GM06990 (cell line): ENCODE results near the gene AGAP1.

Experiments
- DNase-seq: peaks from one replicate; pipeline ENCODE4 v3.0.0-alpha.2; 2011; ENCODE audit not compliant: insufficient read length; ENCODE audit errors: extremely low read depth
- H3K27me3 ChIP-seq: replicated peaks from 2 replicates; pipeline ENCODE4 v1.6.0; 2011; ENCODE audit warnings: low read length; ENCODE audit not compliant: control insufficient read depth, insufficient read depth
- H3K36me3 ChIP-seq: 2 replicates; pipeline ENCODE4 v1.5.1; 2011; ENCODE audit warnings: low read length; ENCODE audit not compliant: control insufficient read depth, insufficient read depth
- H3K4me3 ChIP-seq: replicated peaks from 2 replicates; pipeline ENCODE4 v1.5.1; 2011; ENCODE audit warnings: low read depth, mild to moderate bottlenecking, control low read depth, low read length
- CTCF ChIP-seq: IDR thresholded peaks from 2 replicates; pipeline ENCODE4 v1.5.1; 2011; ENCODE audit warnings: low read length, control low read depth, mild to moderate bottlenecking, inconsistent platforms; ENCODE audit not compliant: insufficient read depth, poor library complexity, severe bottlenecking

Gene AGAP1

GRCh38 chr2:235552671-235553070 is 58.8 kb downstream of the AGAP1 start:
- Histone ChIP-seq H3K27me3 (no peaks in the 10 kb centered on the region; the same call in 1 of the 2 replicates), H3K4me3 (no peak overlapping the region), H3K36me3 (no peaks in the 10 kb centered on the region)
- TF ChIP-seq CTCF: no peak
- no peak for DNase-seq

GRCh38 chr2:235553291-235553690 is 59.4 kb downstream of the AGAP1 start:
- H3K36me3 ChIP-seq: no peaks in the 10 kb centered on the region
- DNase-seq: no peak
- no peak overlapping the region for H3K4me3 ChIP-seq
- TF ChIP-seq CTCF: no peak
- H3K27me3 ChIP-seq: no peaks in the 10 kb centered on the region; the same call in 1 of the 2 replicates

GRCh38 chr2:235553696-235554100 is 59.9 kb downstream of the AGAP1 start:
- DNase-seq: no peak
- no peak overlapping the region for H3K4me3 ChIP-seq
- H3K27me3 ChIP-seq: no peaks in the 10 kb centered on the region; the same call in 1 of the 2 replicates

DNA sequence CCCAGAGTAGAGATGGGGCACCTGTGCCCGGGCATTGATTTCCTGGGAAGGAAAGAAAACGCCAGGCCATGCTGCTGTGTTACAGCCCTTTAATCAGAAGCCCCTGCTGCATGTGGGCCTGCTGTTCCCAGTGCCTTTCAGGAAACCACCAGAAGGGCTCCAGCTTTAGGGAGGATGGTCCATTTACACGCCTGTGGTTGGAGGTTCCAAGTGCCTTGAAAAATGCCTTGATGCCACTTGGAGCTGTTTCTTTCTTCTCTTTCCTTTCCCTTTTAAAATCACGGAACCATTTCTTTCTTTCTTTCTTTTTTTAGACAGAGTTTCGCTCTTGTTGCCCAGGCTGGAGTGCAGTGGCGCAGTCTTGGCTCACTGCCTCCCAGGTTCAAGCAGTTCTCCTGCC is 60.5 kb downstream of the AGAP1 start:
- DNase-seq: no peak
- no peaks in the 10 kb centered on the region for H3K27me3 ChIP-seq
- H3K4me3 ChIP-seq: no peak overlapping the region
- no peak for TF ChIP-seq CTCF
- no peaks in the 10 kb centered on the region for H3K36me3 ChIP-seq

More at GRCh38 chr2:235553696-235554100, 59.9 kb downstream of the AGAP1 start:
- no peaks in the 10 kb centered on the region for H3K36me3 ChIP-seq
- no peak for TF ChIP-seq CTCF

DNA sequence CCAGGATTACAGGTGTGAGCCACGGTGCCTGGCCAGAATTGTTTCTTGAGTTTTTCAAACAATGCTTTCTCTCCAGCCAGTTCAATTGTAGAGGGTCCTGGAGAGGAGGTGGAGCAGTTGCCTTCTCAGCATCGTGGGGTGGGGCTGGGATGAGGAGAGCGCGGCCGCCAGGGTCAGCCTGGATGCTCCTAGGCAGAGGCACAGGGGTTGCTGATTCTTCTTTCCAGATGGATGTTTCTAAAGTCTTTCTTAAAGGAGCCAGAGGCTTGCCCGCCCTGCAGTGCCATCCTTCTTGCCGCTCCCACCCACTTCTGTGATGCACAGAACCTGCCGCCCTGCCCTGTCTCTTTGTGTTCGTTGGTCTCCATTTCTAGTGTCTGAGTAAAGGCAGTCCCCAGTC is 61.1 kb downstream of the AGAP1 start:
- Histone ChIP-seq H3K4me3 (no peak overlapping the region), H3K27me3 (no peaks in the 10 kb centered on the region), H3K36me3 (no peaks in the 10 kb centered on the region)
- TF ChIP-seq CTCF: no peak
- no peak for DNase-seq

- Histone ChIP-seq H3K36me3 (no peaks in the 10 kb centered on the region), H3K27me3 (no peaks in the 10 kb centered on the region), H3K4me3 (no peak overlapping the region)
- no peak for DNase-seq
- TF ChIP-seq CTCF: no peak
Observed at GRCh38 chr2:235555371-235555770, 61.5 kb downstream of the AGAP1 start.
